Mesenchymal stem cell (in vitro differentiated cells and primary cell): ENCODE results near the gene RPL18.

ENCODE experiments used
- DNase-seq: peaks from one replicate; pipeline ENCODE4 v3.0.0-alpha.2; 2013
- H2AFZ ChIP-seq: one replicate; pipeline ENCODE4 v1.6.1; 2013; ENCODE audit warnings: low read depth, mild to moderate bottlenecking, control low read depth, inconsistent platforms, low read length, moderate library complexity
- H2AK5ac ChIP-seq: 2 replicates; pipeline ENCODE4 v1.6.1; 2013; ENCODE audit warnings: low read length, moderate library complexity, mild to moderate bottlenecking, inconsistent platforms; ENCODE audit not compliant: severe bottlenecking
- H2BK120ac ChIP-seq: one replicate; pipeline ENCODE4 v1.6.1; 2013; ENCODE audit warnings: low read depth, mild to moderate bottlenecking, inconsistent platforms, low read length, moderate library complexity
- H2BK12ac ChIP-seq, 2 experiments: one replicate each; pipeline ENCODE4 v1.6.1; 2013; ENCODE audit warnings: inconsistent platforms in 2 of 2, low read length in 2 of 2, mild to moderate bottlenecking in 2 of 2, moderate library complexity in 2 of 2, control low read depth in 1 of 2
- H2BK15ac ChIP-seq: one replicate; pipeline ENCODE4 v1.6.1; 2013; ENCODE audit warnings: mild to moderate bottlenecking, low read depth, inconsistent platforms; ENCODE audit not compliant: poor library complexity, severe bottlenecking
- H2BK5ac ChIP-seq: 2 replicates; pipeline ENCODE4 v1.6.1; 2013; ENCODE audit warnings: low read depth, mild to moderate bottlenecking, low read length, control low read depth, inconsistent platforms; ENCODE audit not compliant: poor library complexity, severe bottlenecking
- H3K14ac ChIP-seq, 2 experiments: one replicate each; pipeline ENCODE4 v1.6.1; 2013; ENCODE audit warnings: inconsistent platforms in 2 of 2, low read length in 2 of 2, control low read depth in 1 of 2, mild to moderate bottlenecking in 1 of 2, moderate library complexity in 1 of 2
- H3K18ac ChIP-seq, 2 experiments: one replicate each; pipeline ENCODE4 v1.6.1; 2013; ENCODE audit warnings: inconsistent platforms in 2 of 2, low read length in 2 of 2, control low read depth in 1 of 2, low read depth in 1 of 2, mild to moderate bottlenecking in 1 of 2
- H3K23ac ChIP-seq, 2 experiments: one replicate each; pipeline ENCODE4 v1.6.1; 2013; ENCODE audit warnings: inconsistent platforms in 2 of 2, low read length in 2 of 2, mild to moderate bottlenecking in 2 of 2, moderate library complexity in 2 of 2, control low read depth in 1 of 2
- H3K27ac ChIP-seq: 2 replicates; pipeline ENCODE4 v1.5.1; 2013; ENCODE audit warnings: mild to moderate bottlenecking, moderate library complexity, low read length, control low read depth, inconsistent platforms; ENCODE audit not compliant: poor library complexity, severe bottlenecking
- H3K27me3 ChIP-seq, 2 experiments: 2 replicates each; pipeline versions ENCODE4 v1.6.1 to v1.7.0; 2013; ENCODE audit warnings: low read length in 2 of 2, mild to moderate bottlenecking in 2 of 2, moderate library complexity in 2 of 2, control low read depth in 1 of 2, inconsistent platforms in 1 of 2; ENCODE audit not compliant: control insufficient read depth in 1 of 2, insufficient read depth in 1 of 2
- H3K36me3 ChIP-seq, 2 experiments: 2 replicates each; pipeline versions ENCODE4 v1.6.1 to v1.7.0; 2013; ENCODE audit warnings: low read length in 2 of 2, control low read depth in 1 of 2, inconsistent platforms in 1 of 2, low read depth in 1 of 2, mild to moderate bottlenecking in 1 of 2; ENCODE audit not compliant: insufficient read depth in 2 of 2, control insufficient read depth in 1 of 2
- H3K4ac ChIP-seq, 2 experiments: one replicate each; pipeline ENCODE4 v1.6.1; 2013; ENCODE audit warnings: inconsistent platforms in 2 of 2, low read length in 2 of 2, mild to moderate bottlenecking in 2 of 2, moderate library complexity in 2 of 2, control low read depth in 1 of 2, low read depth in 1 of 2
- H3K4me1 ChIP-seq: 2 replicates; pipeline ENCODE4 v1.6.1; 2013; ENCODE audit warnings: low read depth, low read length, control low read depth; ENCODE audit not compliant: control insufficient read depth, insufficient read depth
- H3K4me2 ChIP-seq: 2 replicates; pipeline ENCODE4 v1.6.1; 2013; ENCODE audit warnings: low read length, mild to moderate bottlenecking, inconsistent platforms; ENCODE audit not compliant: poor library complexity, severe bottlenecking
- H3K4me3 ChIP-seq, 2 experiments: 2 replicates each; pipeline versions ENCODE4 v1.5.1 to v1.7.0; 2013; ENCODE audit warnings: low read length in 2 of 2, mild to moderate bottlenecking in 2 of 2, control low read depth in 1 of 2, low read depth in 1 of 2; ENCODE audit not compliant: insufficient read depth in 1 of 2
- H3K79me1 ChIP-seq: replicated peaks from 2 replicates; pipeline ENCODE4 v1.6.1; 2013; ENCODE audit warnings: mild to moderate bottlenecking, control low read depth, low read length, inconsistent platforms; ENCODE audit not compliant: poor library complexity, severe bottlenecking
- H3K9ac ChIP-seq: 2 replicates; pipeline ENCODE4 v1.7.0; 2013; ENCODE audit warnings: mild to moderate bottlenecking, low read length, moderate library complexity
- H3K9me3 ChIP-seq: 2 replicates; pipeline ENCODE4 v1.7.0; 2013; ENCODE audit warnings: mild to moderate bottlenecking, low read length; ENCODE audit not compliant: control insufficient read depth
- H4K8ac ChIP-seq: one replicate; pipeline ENCODE4 v1.6.1; 2013; ENCODE audit warnings: inconsistent platforms, mild to moderate bottlenecking, low read length, moderate library complexity
- H4K91ac ChIP-seq: one replicate; pipeline ENCODE4 v1.6.1; 2013; ENCODE audit warnings: mild to moderate bottlenecking, low read length, inconsistent platforms
- WGBS: methylation state at CpG from one replicate; pipeline ENCODE4 v1.1.7; 2013; ENCODE audit warnings: mixed read lengths; 5-methylcytosine and 5-hydroxymethylcytosine counted together

RPL18 gene

DNA sequence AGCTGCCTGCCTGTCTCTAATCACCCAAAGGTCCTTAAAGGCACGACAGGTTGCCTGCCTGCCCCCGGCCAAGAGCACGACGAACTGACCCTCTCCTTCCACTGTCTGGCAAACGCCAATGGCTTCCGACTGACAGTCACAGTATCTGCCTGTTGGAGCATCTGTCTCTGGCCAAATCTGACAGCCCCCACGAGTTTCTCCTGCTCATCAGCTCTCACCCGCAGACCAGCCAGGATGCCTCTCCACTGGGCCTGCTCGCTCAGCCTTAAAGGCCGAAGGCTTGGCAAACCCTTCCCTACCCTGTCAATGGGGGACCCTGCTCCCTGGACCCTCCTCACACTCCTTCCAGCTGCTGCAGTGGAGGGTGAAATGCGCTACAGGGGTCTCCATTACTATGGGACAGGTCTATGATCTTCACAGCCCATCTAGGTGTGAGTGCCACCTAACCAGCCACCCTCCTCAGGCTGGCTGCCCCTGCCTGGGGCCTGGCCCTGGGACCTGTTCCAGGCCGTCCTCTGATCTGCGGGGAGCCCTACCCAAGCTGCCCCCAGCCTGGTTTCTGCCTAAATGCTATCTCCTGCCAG lies 5.0 kb downstream of the RPL18 start:
- Histone ChIP-seq H3K4ac (no peak overlapping the region), H2AFZ (no peak overlapping the region), H3K27me3 (no peaks in the 10 kb centered on the region), H3K18ac (peak overlapping the region in 1 of 2 experiments; percentile 22), H3K27ac (peak overlapping the region; percentile 8), H2BK15ac (no peak overlapping the region), H3K9me3 (no peaks in the 10 kb centered on the region), H3K36me3 (peaks cover 29 to 57% of the 10 kb centered on the region in 2 experiments), H3K79me1 (no peaks in the 10 kb centered on the region), H3K23ac (no peak overlapping the region), H2BK120ac (no peak overlapping the region), H4K8ac (peak overlapping the region; percentile 1), H3K4me3 (no peak overlapping the region), H4K91ac (no peak overlapping the region), H3K9ac (no peak overlapping the region), H2BK12ac (peak overlapping the region in 1 of 2 experiments; percentile 9), H3K14ac (no peak overlapping the region), H3K4me2 (no peak overlapping the region), H2AK5ac (no peak overlapping the region), H3K4me1 (peaks cover 34% of the 10 kb centered on the region), H2BK5ac (no peak overlapping the region)
- no peak for DNase-seq
- 80% methylated on average over 13 of the region's 13 CpGs for WGBS

GRCh38 chr19:48613024-48613851 lies 5.7 kb downstream of the RPL18 start:
- Histone ChIP-seq H2BK5ac (no peak overlapping the region), H2BK15ac (no peak overlapping the region), H3K4me1 (peaks cover 34% of the 10 kb centered on the region), H2BK120ac (no peak overlapping the region), H4K91ac (no peak overlapping the region), H3K4ac (no peak overlapping the region), H3K79me1 (no peaks in the 10 kb centered on the region), H3K4me3 (no peak overlapping the region), H3K9me3 (no peaks in the 10 kb centered on the region), H3K14ac (no peak overlapping the region), H2AFZ (no peak overlapping the region), H3K36me3 (peaks cover 29 to 57% of the 10 kb centered on the region in 2 experiments), H3K27me3 (no peaks in the 10 kb centered on the region), H3K18ac (peak overlapping the region in 1 of 2 experiments; percentile 11), H3K9ac (no peak overlapping the region), H4K8ac (no peak overlapping the region), H3K27ac (no peak overlapping the region), H3K4me2 (no peak overlapping the region), H2BK12ac (no peak overlapping the region), H2AK5ac (no peak overlapping the region), H3K23ac (peak overlapping the region in 1 of 2 experiments; percentile 87)
- 93% methylated on average over 39 of the region's 39 CpGs for WGBS
- DNase-seq = no peak

DNA sequence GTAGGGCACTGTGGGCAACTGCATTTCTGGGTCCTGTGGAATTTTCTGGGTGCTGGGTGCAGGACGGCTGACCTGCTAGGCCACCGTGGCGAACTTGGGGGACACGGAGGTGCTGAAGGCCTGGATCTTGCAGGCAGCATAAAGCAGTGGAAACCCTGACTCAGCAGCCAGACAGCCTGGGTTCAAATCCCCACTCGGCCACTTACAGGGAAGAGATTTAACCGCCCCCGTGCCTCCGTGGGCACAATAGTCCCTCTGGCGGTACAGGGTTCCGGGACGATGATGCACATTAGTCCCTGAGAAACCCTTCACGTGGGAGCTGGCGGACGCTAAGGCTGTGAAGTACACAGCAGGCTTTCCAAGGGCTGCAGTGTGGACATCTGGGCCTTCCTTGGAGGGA lies 7.1 kb downstream of the RPL18 start:
- Histone ChIP-seq H3K14ac (no peak overlapping the region), H2BK5ac (no peak overlapping the region), H2BK120ac (no peak overlapping the region), H3K4me2 (no peak overlapping the region), H3K4me3 (no peak overlapping the region), H3K9me3 (no peaks in the 10 kb centered on the region), H2BK15ac (no peak overlapping the region), H3K27me3 (no peaks in the 10 kb centered on the region), H3K79me1 (no peaks in the 10 kb centered on the region), H3K9ac (no peak overlapping the region), H3K18ac (no peak overlapping the region), H2AFZ (no peak overlapping the region), H3K36me3 (peaks cover 22 to 48% of the 10 kb centered on the region in 2 experiments), H4K8ac (no peak overlapping the region), H2AK5ac (no peak overlapping the region), H4K91ac (no peak overlapping the region), H3K4ac (no peak overlapping the region), H3K23ac (no peak overlapping the region), H3K4me1 (peaks cover 26% of the 10 kb centered on the region), H2BK12ac (no peak overlapping the region), H3K27ac (no peak overlapping the region)
- WGBS = 98% methylated on average over 14 of the region's 14 CpGs
- no peak for DNase-seq

DNA sequence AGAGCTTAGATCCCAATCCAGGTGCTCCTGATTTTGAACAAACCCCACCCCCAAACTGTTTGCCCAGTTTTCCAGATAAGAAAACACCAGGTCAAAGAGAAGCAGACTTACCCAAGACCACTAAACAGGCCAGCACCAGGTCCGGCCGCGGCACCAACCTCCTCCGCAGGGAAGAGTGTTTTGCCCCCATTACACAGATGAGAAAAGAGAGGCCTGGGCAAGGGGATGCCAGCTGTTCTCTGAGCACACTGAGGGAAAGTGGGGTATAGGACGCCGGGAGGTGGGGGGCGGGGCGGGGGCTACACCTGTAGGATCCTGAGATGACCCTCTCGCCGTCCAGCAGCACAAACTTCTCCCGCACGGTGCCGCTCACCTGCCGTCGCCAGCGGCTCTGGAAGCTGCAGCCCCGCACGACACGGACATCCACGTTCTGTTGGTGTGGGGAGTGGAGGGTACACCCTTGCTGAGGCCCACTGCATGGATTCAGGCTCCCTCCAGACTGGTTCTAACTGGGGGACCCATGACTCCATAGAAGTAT lies 9.3 kb downstream of the RPL18 start:
- H2BK120ac ChIP-seq = no peak overlapping the region
- no peak overlapping the region for H3K9ac ChIP-seq
- no peak overlapping the region for H3K4me2 ChIP-seq
- H2AK5ac ChIP-seq = no peak overlapping the region
- no peak overlapping the region for H2AFZ ChIP-seq
- no peak overlapping the region for H3K27ac ChIP-seq
- peaks cover 6% of the 10 kb centered on the region for H3K4me1 ChIP-seq
- DNase-seq = no peak
- no peak overlapping the region for H2BK12ac ChIP-seq
- no peak overlapping the region for H3K18ac ChIP-seq
- H4K91ac ChIP-seq = no peak overlapping the region
- H3K14ac ChIP-seq = no peak overlapping the region
- H3K27me3 ChIP-seq = no peaks in the 10 kb centered on the region
- no peak overlapping the region for H3K4me3 ChIP-seq
- H4K8ac ChIP-seq = no peak overlapping the region
- WGBS = 96% methylated on average over 20 of the region's 20 CpGs
- H2BK15ac ChIP-seq = no peak overlapping the region
- no peak overlapping the region for H3K23ac ChIP-seq
- H3K4ac ChIP-seq = no peak overlapping the region
- no peaks in the 10 kb centered on the region for H3K79me1 ChIP-seq
- no peaks in the 10 kb centered on the region for H3K9me3 ChIP-seq
- H2BK5ac ChIP-seq = no peak overlapping the region
- peaks cover 0 to 26% of the 10 kb centered on the region in 2 experiments for H3K36me3 ChIP-seq
